ENCODE results near the gene REXO1.

GRCh38 chr19:1845642-1846041 lies 2.6 kb downstream of the REXO1 start:
- TF ChIP-seq CTCF (conservative IDR thresholded peaks at IDR 0.05; ENCODE audit: low read depth in 2 of 2) (no peak), REST (IDR thresholded peaks at IDR 0.05; ENCODE audit: unreplicated experiment) (no peak), POLR2AphosphoS5 (IDR thresholded peaks at IDR 0.05; ENCODE audit: low read depth) (no peak), EZH2 (IDR thresholded peaks at IDR 0.05; ENCODE audit: low read depth, unreplicated experiment) (no peak), STAT1 (IDR thresholded peaks at IDR 0.05; ENCODE audit: unreplicated experiment) (no peak), EZH2phosphoT487 (IDR thresholded peaks at IDR 0.05; ENCODE audit: unreplicated experiment) (no peak), JUNB (IDR thresholded peaks at IDR 0.05; ENCODE audit: unreplicated experiment) (no peak), ETS1 (IDR thresholded peaks at IDR 0.05) (no peak), CREB1 (CRISPR knock-in tag; IDR thresholded peaks at IDR 0.05; ENCODE audit: low read depth) (no peak)
